HL-60 (cell line): ENCODE results near the gene IRS2.

Experiments
- DNase-seq, 2 experiments: peaks; one replicate each; pipeline ENCODE4 v3.0.0-alpha.2; 2010 to 2020; ENCODE audit warnings: low read depth in 1 of 2, low spot score in 1 of 2
- H3K27ac ChIP-seq: fragments of 250-450 bp; sonication (Bioruptor Pico); replicated peaks from 2 replicates; pipeline ENCODE4 v1.5.1; 2020; ENCODE audit warnings: mild to moderate bottlenecking, moderate library complexity
- H3K27me3 ChIP-seq: fragments of 250-450 bp; sonication (Bioruptor Pico); 2 replicates; pipeline ENCODE4 v1.5.1; 2021; ENCODE audit warnings: mild to moderate bottlenecking, moderate library complexity; ENCODE audit not compliant: insufficient read depth, poor library complexity, severe bottlenecking
- H3K4me3 ChIP-seq: replicated peaks from 2 replicates; pipeline ENCODE4 v1.5.1; 2011; ENCODE audit warnings: mild to moderate bottlenecking, control low read depth, low read length; ENCODE audit not compliant: insufficient read depth
- CTCF ChIP-seq: IDR thresholded peaks from one replicate; pipeline ENCODE4 v1.5.1; 2011; ENCODE audit warnings: low read length, control low read depth, inconsistent platforms; ENCODE audit not compliant: insufficient read depth
- GABPA ChIP-seq: IDR thresholded peaks from 2 replicates; pipeline ENCODE4 v1.6.1; 2012; ENCODE audit warnings: low read depth
- POLR2AphosphoS5 ChIP-seq: IDR thresholded peaks from 2 replicates; pipeline ENCODE4 v1.6.1; 2012; ENCODE audit warnings: low read depth
- REST ChIP-seq: IDR thresholded peaks from 2 replicates; pipeline ENCODE4 v1.6.1; 2012; ENCODE audit warnings: low read depth; ENCODE audit not compliant: insufficient replicate concordance
- SPI1 ChIP-seq: IDR thresholded peaks from 2 replicates; pipeline ENCODE4 v1.6.1; 2012; ENCODE audit warnings: low read depth, mild to moderate bottlenecking, borderline replicate concordance

Gene IRS2

GRCh38 chr13:109787135-109787954, 962 bp upstream of the IRS2 start:
- Histone ChIP-seq H3K27me3 (no peaks in the 10 kb centered on the region), H3K4me3 (peak overlapping the region; percentile 51), H3K27ac (peak overlapping the region; percentile 97)
- DNase-seq: peak in 1 of 2 experiments; percentile 60
- no peak for TF ChIP-seq GABPA
- peak; percentile 73 for TF ChIP-seq POLR2AphosphoS5

GRCh38 chr13:109785892-109786450, 412 bp downstream of the IRS2 start:
- no peak for DNase-seq
- H3K27ac ChIP-seq: peak overlapping the region; percentile 69
- no peaks in the 10 kb centered on the region for H3K27me3 ChIP-seq
- no peak for TF ChIP-seq GABPA
- TF ChIP-seq REST: no peak
- no peak for TF ChIP-seq SPI1
- no peak for TF ChIP-seq POLR2AphosphoS5
- no peak for TF ChIP-seq CTCF
- peak overlapping the region; percentile 64 for H3K4me3 ChIP-seq

GRCh38 chr13:109785141-109785891, 1.1 kb downstream of the IRS2 start:
- H3K27me3 ChIP-seq: no peaks in the 10 kb centered on the region

GRCh38 chr13:109784590-109785140, 1.7 kb downstream of the IRS2 start:
- TF ChIP-seq REST: no peak
- no peak for TF ChIP-seq GABPA
- no peak for TF ChIP-seq CTCF
- TF ChIP-seq POLR2AphosphoS5: peak; percentile 7; the same call in 1 of the 2 replicates
- peak overlapping the region; percentile 69 for H3K27ac ChIP-seq
- H3K4me3 ChIP-seq: peak overlapping the region; percentile 64
- peak in 1 of 2 experiments; percentile 59 for DNase-seq
- no peaks in the 10 kb centered on the region for H3K27me3 ChIP-seq

More at GRCh38 chr13:109785141-109785891, 1.1 kb downstream of the IRS2 start:
- peak overlapping the region; percentile 64 for H3K4me3 ChIP-seq
- peak overlapping the region; percentile 69 for H3K27ac ChIP-seq
- peak in 1 of 2 experiments; percentile 53 for DNase-seq
- TF ChIP-seq SPI1: no peak
- TF ChIP-seq POLR2AphosphoS5: peak; percentile 21
